ENCODE measurements around the gene PGAP3.

DNA sequence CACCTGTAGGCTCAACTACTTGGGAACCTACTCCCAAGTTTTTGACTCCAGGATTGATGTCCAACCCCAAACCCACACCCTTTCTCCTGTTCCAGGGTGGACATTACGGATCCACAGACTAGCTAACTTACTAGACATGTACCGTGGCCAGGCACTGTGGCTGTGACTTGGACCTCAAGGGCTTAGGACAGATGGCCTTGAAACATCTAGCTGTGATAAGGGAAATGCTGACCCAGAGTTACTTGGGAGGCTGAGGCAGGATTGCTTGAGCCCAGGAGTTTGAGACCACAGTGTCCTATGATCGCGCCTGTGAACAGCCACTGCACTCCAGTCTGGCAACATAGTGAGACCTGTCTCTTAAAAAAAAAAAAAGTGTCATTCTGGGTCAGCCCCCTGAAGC, 46.8 kb downstream of the PGAP3 start:
- TF ChIP-seq, protein P1, sequence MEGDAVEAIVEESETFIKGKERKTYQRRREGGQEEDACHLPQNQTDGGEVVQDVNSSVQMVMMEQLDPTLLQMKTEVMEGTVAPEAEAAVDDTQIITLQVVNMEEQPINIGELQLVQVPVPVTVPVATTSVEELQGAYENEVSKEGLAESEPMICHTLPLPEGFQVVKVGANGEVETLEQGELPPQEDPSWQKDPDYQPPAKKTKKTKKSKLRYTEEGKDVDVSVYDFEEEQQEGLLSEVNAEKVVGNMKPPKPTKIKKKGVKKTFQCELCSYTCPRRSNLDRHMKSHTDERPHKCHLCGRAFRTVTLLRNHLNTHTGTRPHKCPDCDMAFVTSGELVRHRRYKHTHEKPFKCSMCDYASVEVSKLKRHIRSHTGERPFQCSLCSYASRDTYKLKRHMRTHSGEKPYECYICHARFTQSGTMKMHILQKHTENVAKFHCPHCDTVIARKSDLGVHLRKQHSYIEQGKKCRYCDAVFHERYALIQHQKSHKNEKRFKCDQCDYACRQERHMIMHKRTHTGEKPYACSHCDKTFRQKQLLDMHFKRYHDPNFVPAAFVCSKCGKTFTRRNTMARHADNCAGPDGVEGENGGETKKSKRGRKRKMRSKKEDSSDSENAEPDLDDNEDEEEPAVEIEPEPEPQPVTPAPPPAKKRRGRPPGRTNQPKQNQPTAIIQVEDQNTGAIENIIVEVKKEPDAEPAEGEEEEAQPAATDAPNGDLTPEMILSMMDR (IDR thresholded peaks at IDR 0.05; ENCODE audit: insufficient read depth, low read depth, low read length): no peak
- TF ChIP-seq EZH2 (IDR thresholded peaks at IDR 0.05; ENCODE audit: insufficient read depth, low read length): no peak
